ELR (cell line): ENCODE results near the gene FAM185A.
"Not testable (repeated sequence)": the region's sequence is repeated elsewhere in the genome, so short reads cannot be mapped to it uniquely, and the experiment has no call there.

Source experiments
- DNase-seq: peaks from one replicate; pipeline ENCODE4 v3.0.0-alpha.2; 2015; ENCODE audit warnings: low read depth

FAM185A gene

GRCh38 chr7:102832674-102833073, 83.9 kb downstream of the FAM185A start:
- no peak for DNase-seq

GRCh38 chr7:102833343-102833742, 84.5 kb downstream of the FAM185A start:
- DNase-seq, result no peak

GRCh38 chr7:102834466-102834865, 85.7 kb downstream of the FAM185A start:
- peak; percentile 23 for DNase-seq

GRCh38 chr7:102834999-102835398, 86.2 kb downstream of the FAM185A start:
- DNase-seq, result peak; percentile 92

- peak; percentile 93 for DNase-seq
These were observed 87.6 kb downstream of the FAM185A start for GRCh38 chr7:102836191-102836919.

- DNase-seq, result no peak
These were observed 88.2 kb downstream of the FAM185A start for GRCh38 chr7:102836977-102837376.

- DNase-seq, result no peak
These were observed 89.0 kb downstream of the FAM185A start for GRCh38 chr7:102837802-102838201.

- DNase-seq, result not testable (repeated sequence)
These were observed 89.8 kb downstream of the FAM185A start for GRCh38 chr7:102838572-102839101.

- DNase-seq, result no peak
These were observed 91.6 kb downstream of the FAM185A start for GRCh38 chr7:102840404-102840803.

- DNase-seq, result no peak
These were observed 92.5 kb downstream of the FAM185A start for GRCh38 chr7:102841290-102841689.

GRCh38 chr7:102842284-102842683, 93.5 kb downstream of the FAM185A start:
- no peak for DNase-seq

- no peak for DNase-seq
These were observed 95.1 kb downstream of the FAM185A start for GRCh38 chr7:102843850-102844249.

GRCh38 chr7:102845346-102845745, 96.5 kb downstream of the FAM185A start:
- DNase-seq, result peak; percentile 18

- DNase-seq, result no peak
These were observed 100.3 kb downstream of the FAM185A start for GRCh38 chr7:102849079-102849478.

GRCh38 chr7:102849538-102849937, 100.7 kb downstream of the FAM185A start:
- DNase-seq, result no peak

- DNase-seq, result no peak
These were observed 107.2 kb downstream of the FAM185A start for GRCh38 chr7:102856036-102856435.
